ENCODE data around the gene BCL7B.
"Not testable (repeated sequence)": the region's sequence is repeated elsewhere in the genome, so short reads cannot be mapped to it uniquely, and the experiment has no call there.

The BCL7B gene

DNA sequence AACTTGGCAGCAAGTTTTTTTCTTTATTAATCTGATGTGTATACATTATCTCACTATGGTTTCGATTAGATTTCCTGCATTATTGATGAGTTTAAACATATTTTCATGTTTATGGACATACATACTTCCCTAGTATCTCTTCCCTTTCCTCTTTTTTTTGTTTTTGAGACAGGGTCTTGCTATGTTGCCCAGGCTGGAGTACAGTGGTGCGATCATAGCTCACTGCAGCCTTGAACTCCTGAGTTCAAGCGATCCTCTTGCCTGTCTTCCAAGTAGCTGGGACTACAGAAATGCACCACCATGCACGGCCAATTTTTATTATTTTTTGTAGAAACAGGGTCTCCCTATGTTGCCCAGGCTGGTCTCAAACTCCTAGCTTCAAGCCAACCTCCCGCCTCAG is 54.3 kb downstream of the BCL7B start:
- TF ChIP-seq ZFX (IDR thresholded peaks at IDR 0.05; ENCODE audit: borderline replicate concordance): no peak
- TF ChIP-seq, protein P1, sequence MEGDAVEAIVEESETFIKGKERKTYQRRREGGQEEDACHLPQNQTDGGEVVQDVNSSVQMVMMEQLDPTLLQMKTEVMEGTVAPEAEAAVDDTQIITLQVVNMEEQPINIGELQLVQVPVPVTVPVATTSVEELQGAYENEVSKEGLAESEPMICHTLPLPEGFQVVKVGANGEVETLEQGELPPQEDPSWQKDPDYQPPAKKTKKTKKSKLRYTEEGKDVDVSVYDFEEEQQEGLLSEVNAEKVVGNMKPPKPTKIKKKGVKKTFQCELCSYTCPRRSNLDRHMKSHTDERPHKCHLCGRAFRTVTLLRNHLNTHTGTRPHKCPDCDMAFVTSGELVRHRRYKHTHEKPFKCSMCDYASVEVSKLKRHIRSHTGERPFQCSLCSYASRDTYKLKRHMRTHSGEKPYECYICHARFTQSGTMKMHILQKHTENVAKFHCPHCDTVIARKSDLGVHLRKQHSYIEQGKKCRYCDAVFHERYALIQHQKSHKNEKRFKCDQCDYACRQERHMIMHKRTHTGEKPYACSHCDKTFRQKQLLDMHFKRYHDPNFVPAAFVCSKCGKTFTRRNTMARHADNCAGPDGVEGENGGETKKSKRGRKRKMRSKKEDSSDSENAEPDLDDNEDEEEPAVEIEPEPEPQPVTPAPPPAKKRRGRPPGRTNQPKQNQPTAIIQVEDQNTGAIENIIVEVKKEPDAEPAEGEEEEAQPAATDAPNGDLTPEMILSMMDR (IDR thresholded peaks at IDR 0.05): no peak
- no peak overlapping the region for H3K27ac ChIP-seq

DNA sequence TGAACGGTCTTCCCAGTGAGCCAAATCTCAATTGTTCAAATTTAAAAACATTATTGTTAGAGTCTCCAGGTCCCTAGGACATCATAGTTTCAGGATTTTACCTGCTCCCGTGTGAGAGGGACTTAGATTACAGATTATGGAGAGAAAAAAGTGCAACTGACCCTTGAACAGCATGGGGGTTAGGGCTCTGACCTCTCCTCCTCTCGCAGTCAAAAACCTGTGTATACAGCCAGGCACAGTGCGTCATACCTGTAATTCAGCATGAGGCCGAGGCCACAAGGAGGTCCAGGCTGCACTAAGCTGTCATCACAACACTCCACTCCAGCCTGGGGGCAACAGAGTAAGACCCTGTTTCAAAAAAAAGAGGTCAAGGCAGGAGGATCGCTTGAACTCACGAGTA is 60.9 kb downstream of the BCL7B start:
- TF ChIP-seq, protein P1 (IDR thresholded peaks at IDR 0.05): no peak
- no peak for TF ChIP-seq ZFX (IDR thresholded peaks at IDR 0.05; ENCODE audit: borderline replicate concordance)

DNA sequence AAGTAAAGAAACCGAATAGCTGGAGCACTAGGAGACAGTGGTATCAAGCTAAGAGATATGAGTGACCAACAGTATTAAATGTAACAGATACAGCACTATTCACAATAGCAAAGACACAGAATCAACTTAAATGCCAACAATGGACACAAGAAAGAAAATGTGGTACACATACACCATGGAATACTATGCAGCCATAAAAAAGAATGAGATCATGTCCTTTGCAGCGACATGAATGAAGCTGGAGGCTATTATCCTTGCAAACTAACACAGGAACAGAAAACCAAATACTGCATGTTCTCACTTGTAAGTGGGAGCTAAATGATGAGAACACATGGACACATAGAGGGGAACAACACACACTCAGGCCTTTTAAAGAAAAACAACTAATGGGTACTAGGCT is 62.0 kb downstream of the BCL7B start:
- H3K27ac ChIP-seq: not testable (repeated sequence)

More for the DNA sequence above, 60.9 kb downstream of the BCL7B start:
- no peak overlapping the region for H3K27ac ChIP-seq

DNA sequence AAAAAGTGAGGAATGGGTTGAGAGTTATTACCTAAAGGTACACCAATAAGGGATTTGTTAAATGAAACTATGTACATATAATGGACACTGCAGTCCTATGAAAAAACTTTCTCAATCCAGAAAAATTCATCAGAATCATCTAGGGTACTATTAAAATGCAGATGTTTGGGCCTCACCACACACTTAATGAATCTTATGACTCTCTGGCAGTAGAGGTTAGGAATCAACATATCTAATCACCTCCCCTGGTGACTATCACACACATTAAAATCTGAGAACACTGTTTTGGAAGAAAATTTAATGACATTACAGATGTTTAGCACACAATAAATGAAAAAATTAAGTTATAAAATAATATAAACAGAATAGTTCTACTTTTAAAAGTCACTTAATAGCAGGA is 67.5 kb downstream of the BCL7B start:
- H3K27ac ChIP-seq: no peak overlapping the region
- TF ChIP-seq, protein P1 (IDR thresholded peaks at IDR 0.05): no peak
- TF ChIP-seq ZFX (IDR thresholded peaks at IDR 0.05; ENCODE audit: borderline replicate concordance): no peak

DNA sequence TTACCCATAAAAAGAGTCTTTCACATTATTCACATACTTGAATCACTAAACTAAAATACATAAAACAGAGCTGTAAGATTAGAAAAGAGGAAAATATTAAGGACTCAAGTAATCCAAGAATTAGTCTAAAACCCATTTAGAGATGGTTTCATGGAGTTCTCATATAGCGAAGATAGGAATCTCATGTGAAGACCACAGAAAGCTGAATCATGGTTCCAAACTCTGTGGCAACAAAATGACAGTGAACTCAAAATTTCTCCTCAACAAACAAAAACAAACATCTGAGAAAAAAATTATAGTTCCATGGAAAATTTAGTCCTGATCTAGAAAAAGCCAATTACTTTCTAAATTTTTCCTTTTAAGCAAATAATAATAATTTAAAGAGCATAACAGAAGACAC is 70.0 kb downstream of the BCL7B start:
- H3K27ac ChIP-seq: no peak overlapping the region
- TF ChIP-seq, protein P1 (IDR thresholded peaks at IDR 0.05): no peak
- no peak for TF ChIP-seq ZFX (IDR thresholded peaks at IDR 0.05; ENCODE audit: borderline replicate concordance)
